GM23248 (cell line): ENCODE measurements around the gene PCDHGA1.

Experiments used
- EZH2 ChIP-seq: fragments of 200-600 bp; sonication (generic); IDR thresholded peaks from 2 replicates; pipeline ENCODE4 v1.6.1; 2018; ENCODE audit warnings: antibody characterized with exemption, mild to moderate bottlenecking; ENCODE audit not compliant: insufficient read depth, poor library complexity, severe bottlenecking
- EZH2phosphoT487 ChIP-seq: fragments of 200-600 bp; sonication (generic); IDR thresholded peaks from 2 replicates; pipeline ENCODE4 v1.6.1; 2018; ENCODE audit warnings: antibody characterized with exemption, moderate library complexity, mild to moderate bottlenecking, low read depth; ENCODE audit not compliant: insufficient read depth

DNA sequence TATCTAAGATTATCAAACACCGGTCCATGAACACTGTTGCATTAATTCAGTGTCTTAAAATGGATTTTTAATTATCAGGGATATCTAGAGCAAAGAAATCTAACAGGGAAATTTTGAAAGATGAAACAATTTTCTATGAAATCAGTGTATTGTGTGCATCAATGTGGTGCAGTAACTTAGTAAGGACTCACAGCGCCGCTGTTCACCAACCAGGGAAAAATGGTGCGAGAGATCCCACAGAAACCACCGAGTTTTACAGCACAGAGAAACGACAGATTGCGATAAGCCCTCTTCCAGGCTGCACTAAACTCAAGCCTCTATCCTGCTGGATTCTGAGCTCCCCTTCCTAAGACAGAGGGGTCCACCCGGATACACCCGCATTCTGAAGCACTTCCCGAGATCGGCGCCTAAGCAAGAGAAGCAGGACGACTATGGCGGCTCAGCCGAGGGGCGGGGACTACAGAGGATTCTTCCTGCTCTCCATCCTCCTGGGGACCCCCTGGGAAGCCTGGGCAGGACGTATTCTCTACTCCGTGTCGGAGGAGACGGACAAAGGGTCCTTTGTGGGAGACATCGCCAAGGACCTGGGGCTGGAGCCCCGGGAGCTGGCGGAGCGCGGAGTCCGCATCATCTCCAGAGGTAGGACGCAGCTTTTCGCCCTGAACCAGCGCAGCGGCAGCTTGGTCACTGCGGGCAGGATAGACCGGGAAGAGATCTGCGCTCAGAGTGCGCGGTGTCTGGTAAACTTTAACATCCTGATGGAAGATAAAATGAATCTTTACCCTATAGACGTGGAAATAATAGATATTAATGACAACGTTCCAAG lies 52.4 kb downstream of the PCDHGA1 start, which contains the start of gene PCDHGA7:
- TF ChIP-seq EZH2phosphoT487 (no peak), EZH2 (no peak)
